Upper lobe of right lung (tissue), 1 donor: ENCODE measurements around the gene MPIG6B. TPM values are rescaled to one million over a fixed set of nuclear protein-coding genes. Genes with fewer than 3 reads are reported as not detected.

Experiments used
- ATAC-seq: fragments of 200-7000 bp; cut with Tn5 transposase; one replicate; pipeline ENCODE4 v1.9.1; 2020; ENCODE audit warnings: mild to moderate bottlenecking, moderate library complexity
- DNase-seq: peaks from one replicate; pipeline ENCODE4 v3.0.0-alpha.2; 2020
- H3K27ac ChIP-seq: fragments of 200-600 bp; one replicate; pipeline ENCODE4 v1.8.0; 2022
- H3K27me3 ChIP-seq: fragments of 200-600 bp; one replicate; pipeline ENCODE4 v1.8.0; 2022; ENCODE audit warnings: mild to moderate bottlenecking
- H3K36me3 ChIP-seq: fragments of 200-600 bp; one replicate; pipeline ENCODE4 v1.8.0; 2022
- H3K4me1 ChIP-seq: fragments of 200-600 bp; one replicate; pipeline ENCODE4 v1.8.0; 2022
- H3K4me3 ChIP-seq: fragments of 200-600 bp; one replicate; pipeline ENCODE4 v1.8.0; 2022; ENCODE audit warnings: mild to moderate bottlenecking
- H3K9me3 ChIP-seq: fragments of 200-600 bp; one replicate; pipeline ENCODE4 v1.8.0; 2022
- intact Hi-C: fragments of 100-400 bp; cut with DNase I; formaldehyde crosslinking; loops from one replicate; pipeline ENCODE4 v1.11.0; 2022
- long read RNA-seq: library from polyadenylated mRNA; unstranded; transcript quantifications from one replicate; pipeline ENCODE4 v2.0.0, GENCODE V29; 2021
- total RNA-seq: library from RNA; stranded (reverse); fragmentation: NEBNext Ultra II Directional; extraction: Animal tissue kit (Norgen Biotek cat#: 25700); gene quantifications from one replicate; pipeline ENCODE4 v1.2.1, GENCODE V29; 2021
- TF ChIP-seq, protein P1 (sequence below): fragments of 200-600 bp; IDR thresholded peaks from one replicate; pipeline ENCODE4 v1.8.0; 2022; ENCODE audit warnings: antibody characterized with exemption
- donor health status: DM: no; HTN: yes; CAD: no; lungs with severe emphysema.

MPIG6B gene, protein sequence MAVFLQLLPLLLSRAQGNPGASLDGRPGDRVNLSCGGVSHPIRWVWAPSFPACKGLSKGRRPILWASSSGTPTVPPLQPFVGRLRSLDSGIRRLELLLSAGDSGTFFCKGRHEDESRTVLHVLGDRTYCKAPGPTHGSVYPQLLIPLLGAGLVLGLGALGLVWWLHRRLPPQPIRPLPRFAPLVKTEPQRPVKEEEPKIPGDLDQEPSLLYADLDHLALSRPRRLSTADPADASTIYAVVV
- 1.1 TPM for total RNA-seq
- long read RNA-seq: 0 reads

DNA sequence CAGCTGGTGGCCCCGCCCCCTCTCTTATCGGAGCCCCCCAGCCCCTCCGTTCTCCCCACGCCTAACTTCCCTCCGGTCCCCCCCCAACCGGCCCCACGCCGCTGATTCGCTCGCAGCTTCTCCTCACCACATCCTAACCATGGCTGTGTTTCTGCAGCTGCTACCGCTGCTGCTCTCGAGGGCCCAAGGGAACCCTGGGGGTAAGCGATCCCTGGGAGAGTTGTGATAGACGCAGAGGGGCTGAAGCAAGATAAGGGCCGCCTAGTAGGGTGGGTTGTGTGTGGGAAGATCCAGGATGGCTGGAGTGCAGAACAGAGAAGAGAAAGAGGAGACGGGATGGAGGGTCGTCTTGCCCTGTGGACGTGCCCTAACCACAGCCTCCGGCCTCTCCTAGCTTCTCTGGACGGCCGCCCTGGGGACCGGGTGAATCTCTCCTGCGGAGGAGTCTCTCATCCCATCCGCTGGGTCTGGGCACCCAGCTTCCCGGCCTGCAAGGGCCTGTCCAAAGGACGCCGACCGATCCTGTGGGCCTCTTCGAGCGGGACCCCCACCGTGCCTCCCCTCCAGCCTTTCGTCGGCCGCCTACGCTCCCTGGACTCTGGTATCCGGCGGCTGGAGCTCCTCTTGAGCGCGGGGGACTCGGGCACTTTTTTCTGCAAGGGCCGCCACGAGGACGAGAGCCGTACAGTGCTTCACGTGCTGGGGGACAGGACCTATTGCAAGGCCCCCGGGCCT is at the start of gene MPIG6B:
Gene MPIG6B, plus strand, starts transcription at position 129 of the 735 bp plus-strand sequence. Its CDS starts 11 bp downstream, at position 140.
- intact Hi-C loops: no loop called here
- H3K9me3 ChIP-seq: no peaks in the 10 kb centered on the region
- H3K27me3 ChIP-seq: no peaks in the 10 kb centered on the region
- TF ChIP-seq, protein P1, sequence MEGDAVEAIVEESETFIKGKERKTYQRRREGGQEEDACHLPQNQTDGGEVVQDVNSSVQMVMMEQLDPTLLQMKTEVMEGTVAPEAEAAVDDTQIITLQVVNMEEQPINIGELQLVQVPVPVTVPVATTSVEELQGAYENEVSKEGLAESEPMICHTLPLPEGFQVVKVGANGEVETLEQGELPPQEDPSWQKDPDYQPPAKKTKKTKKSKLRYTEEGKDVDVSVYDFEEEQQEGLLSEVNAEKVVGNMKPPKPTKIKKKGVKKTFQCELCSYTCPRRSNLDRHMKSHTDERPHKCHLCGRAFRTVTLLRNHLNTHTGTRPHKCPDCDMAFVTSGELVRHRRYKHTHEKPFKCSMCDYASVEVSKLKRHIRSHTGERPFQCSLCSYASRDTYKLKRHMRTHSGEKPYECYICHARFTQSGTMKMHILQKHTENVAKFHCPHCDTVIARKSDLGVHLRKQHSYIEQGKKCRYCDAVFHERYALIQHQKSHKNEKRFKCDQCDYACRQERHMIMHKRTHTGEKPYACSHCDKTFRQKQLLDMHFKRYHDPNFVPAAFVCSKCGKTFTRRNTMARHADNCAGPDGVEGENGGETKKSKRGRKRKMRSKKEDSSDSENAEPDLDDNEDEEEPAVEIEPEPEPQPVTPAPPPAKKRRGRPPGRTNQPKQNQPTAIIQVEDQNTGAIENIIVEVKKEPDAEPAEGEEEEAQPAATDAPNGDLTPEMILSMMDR: no peak
- no peak within 1 kb of the TSS for H3K27ac ChIP-seq
- ATAC-seq: no peak
- no peak for DNase-seq
- no peak within 1 kb of the TSS for H3K4me3 ChIP-seq
- H3K4me1 ChIP-seq: peaks cover 28% of the 10 kb centered on the region
- H3K36me3 ChIP-seq: no peaks in the 10 kb centered on the region

DNA sequence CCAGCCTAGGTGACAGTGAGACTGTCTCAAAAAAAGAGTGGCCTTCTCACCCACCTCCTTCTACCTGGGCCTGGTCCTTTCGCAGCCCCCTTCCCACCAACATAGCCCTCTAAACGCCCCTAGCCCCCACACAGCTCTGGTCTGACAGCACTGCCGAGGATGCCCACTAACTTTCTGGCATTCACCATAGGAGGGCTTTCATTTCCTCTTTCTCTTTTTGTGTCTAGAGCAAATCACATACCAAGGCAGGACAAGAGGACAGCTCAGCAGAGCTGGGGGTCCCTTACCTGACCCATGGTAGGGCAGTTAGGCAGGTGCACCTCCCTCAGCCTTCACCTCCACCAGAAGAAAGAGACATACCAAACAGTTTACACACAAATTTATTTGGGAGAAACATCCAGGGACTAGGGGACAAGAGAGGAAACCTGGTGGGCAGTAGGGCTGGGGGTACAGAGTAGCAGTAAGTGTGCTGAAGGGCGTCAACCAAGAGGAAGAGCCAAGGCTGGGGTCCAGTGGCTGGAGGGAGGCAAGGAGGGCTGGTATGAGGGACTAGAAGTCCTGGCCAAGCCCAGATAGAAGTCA is 46.8 kb upstream of the MPIG6B start:
- DNase-seq: no peak
- TF ChIP-seq, protein P1: no peak
- intact Hi-C loops: no loop called here
- Histone ChIP-seq H3K4me1 (peaks cover 11% of the 10 kb centered on the region), H3K27me3 (no peaks in the 10 kb centered on the region), H3K36me3 (peaks cover 21% of the 10 kb centered on the region), H3K9me3 (no peaks in the 10 kb centered on the region), H3K4me3 (no peak overlapping the region), H3K27ac (no peak overlapping the region)
- ATAC-seq: no peak

DNA sequence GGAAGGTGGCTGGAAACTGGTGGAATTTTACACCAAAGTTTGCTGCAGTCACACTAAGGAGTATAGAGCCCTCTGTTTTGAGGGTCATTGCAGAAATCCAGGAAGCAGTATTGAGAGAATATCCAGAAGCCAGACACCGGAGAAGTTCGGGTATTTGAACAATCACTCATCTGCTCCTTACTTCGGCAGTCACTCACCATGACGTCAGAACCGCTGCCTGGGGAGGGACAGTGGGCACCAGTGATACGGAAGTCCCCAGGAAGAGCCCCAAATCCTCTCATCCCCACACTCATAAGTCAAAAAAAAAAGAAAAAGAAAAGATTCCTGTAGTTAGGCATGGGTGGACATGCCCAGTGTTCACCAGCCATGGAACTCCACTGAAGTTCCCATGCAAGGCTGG is 46.3 kb upstream of the MPIG6B start:
- Histone ChIP-seq H3K4me1 (peaks cover 16% of the 10 kb centered on the region), H3K9me3 (no peaks in the 10 kb centered on the region), H3K36me3 (peaks cover 16% of the 10 kb centered on the region), H3K4me3 (no peak overlapping the region), H3K27me3 (no peaks in the 10 kb centered on the region), H3K27ac (no peak overlapping the region)
- DNase-seq (no peak), ATAC-seq (no peak)
- intact Hi-C loops: no loop called here
- TF ChIP-seq, protein P1: no peak

DNA sequence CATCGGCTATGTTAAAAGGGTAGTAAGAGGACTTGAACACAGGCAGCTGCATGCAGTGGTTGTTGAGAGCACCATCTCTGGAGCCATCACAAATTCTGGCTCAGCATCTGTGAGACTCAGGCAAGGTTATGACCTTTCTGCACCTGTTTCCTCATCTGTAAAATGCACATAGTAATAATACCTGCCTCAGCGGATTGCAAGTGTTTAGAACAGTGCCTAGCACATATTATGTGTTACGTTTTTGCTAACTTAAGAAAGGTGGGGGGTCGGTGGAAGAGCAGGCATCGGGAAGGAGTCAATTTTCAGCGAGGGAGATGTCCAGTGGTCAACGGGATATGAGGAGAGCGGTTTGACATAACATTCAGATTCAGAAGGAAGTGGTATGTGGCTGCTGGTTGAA is 45.2 kb upstream of the MPIG6B start:
- no peaks in the 10 kb centered on the region for H3K27me3 ChIP-seq
- ATAC-seq: no peak

DNA sequence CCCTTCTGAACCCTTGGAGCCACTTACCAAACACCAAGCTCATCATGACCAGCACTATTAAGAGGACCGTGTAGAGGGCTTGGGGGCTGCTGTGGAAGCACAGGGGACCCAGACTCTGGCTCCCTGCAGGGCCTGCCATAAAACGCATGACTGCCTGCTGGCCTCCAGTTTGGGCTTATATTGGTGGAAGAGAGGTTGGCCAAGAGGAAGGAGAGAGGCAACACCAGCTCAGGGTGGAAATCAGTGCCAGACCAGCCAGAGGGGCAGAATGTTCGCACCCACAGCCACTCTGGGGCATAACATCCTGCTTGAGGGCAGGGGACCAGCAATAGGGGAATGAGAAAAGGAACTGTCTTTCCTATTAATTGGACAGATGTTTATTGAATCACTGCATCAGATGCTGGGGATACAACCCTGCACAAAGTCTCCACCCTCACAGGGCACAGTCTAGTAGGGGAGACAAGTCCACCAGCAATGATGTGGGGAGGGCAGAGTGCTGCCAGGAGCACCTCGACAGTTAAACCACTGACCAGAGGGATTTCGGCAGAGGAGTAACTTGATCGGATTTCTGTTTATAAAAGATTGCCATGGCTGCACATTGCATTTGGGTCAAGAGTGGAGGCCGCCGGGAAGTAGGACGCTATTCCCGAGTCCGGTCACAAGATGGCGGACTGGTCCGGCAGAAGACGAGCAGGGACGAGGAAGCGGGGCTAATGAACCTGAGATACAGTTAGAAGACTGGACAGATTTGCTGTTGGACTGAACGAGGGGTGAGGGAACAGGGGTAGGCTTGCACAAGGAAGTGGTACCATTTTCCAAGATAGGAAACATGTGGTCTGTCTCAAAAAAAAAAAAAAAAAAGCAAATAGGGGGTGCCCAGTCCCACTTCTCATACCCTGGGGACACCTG is 42.7 kb upstream of the MPIG6B start, which contains the start of gene LY6G5C:
Gene LY6G5C, minus strand, starts transcription at position 842 of the 909 bp plus-strand sequence. Its CDS starts 694 bp downstream, at position 148.
- Histone ChIP-seq H3K27ac (peak within 1 kb of the TSS; percentile 75), H3K27me3 (no peaks in the 10 kb centered on the region), H3K4me1 (peaks cover 21% of the 10 kb centered on the region), H3K4me3 (peak within 1 kb of the TSS; percentile 71), H3K9me3 (no peaks in the 10 kb centered on the region), H3K36me3 (no peaks in the 10 kb centered on the region)
- ATAC-seq (peak; percentile 91), DNase-seq (peak; percentile 90)
- intact Hi-C loops: no loop called here
- TF ChIP-seq, protein P1: peak; percentile 79

More for the DNA sequence above, 45.2 kb upstream of the MPIG6B start:
- Histone ChIP-seq H3K27ac (no peak overlapping the region), H3K4me3 (no peak overlapping the region), H3K36me3 (peaks cover 5% of the 10 kb centered on the region), H3K9me3 (no peaks in the 10 kb centered on the region), H3K4me1 (peaks cover 20% of the 10 kb centered on the region)
- TF ChIP-seq, protein P1: no peak
- intact Hi-C loops: no loop called here
- DNase-seq: no peak
